ENCODE data around the gene LILRB1.

Gene LILRB1

DNA sequence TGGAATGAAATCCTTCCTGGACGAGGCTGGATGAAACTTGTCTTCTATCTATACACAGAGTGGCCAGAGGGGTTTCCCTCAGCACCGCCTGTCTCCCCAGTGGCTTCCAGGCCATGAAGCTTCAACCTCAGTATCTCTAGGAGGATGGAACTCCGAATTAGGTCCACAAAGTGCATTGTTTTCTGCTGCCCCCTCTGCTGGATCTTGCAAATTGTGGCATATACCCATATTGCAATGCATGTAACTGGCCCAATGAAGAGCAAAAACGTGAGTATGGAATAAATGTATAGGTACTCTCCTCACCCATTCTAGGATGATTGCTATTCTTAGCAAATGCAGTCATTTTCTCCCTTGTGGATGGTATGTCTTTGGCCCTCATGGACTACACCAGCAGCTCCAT is 17.8 kb downstream of the LILRB1 start:
- Histone ChIP-seq H3K27me3 (replicated peaks; ENCODE audit: control insufficient read depth, insufficient read depth, low read length) (peaks cover 5% of the 10 kb centered on the region), H3K9ac (ENCODE audit: low read length) (no peak overlapping the region), H3K36me3 (ENCODE audit: control insufficient read depth, insufficient read depth, low read length, severe bottlenecking) (no peaks in the 10 kb centered on the region), H3K4me1 (ENCODE audit: control insufficient read depth, insufficient read depth, low read length) (no peaks in the 10 kb centered on the region), H3K4me3 (ENCODE audit: low read length) (no peak overlapping the region), H3K9me3 (ENCODE audit: control insufficient read depth, low read length) (no peaks in the 10 kb centered on the region)
- no peak for DNase-seq (ENCODE audit: low read depth)

DNA sequence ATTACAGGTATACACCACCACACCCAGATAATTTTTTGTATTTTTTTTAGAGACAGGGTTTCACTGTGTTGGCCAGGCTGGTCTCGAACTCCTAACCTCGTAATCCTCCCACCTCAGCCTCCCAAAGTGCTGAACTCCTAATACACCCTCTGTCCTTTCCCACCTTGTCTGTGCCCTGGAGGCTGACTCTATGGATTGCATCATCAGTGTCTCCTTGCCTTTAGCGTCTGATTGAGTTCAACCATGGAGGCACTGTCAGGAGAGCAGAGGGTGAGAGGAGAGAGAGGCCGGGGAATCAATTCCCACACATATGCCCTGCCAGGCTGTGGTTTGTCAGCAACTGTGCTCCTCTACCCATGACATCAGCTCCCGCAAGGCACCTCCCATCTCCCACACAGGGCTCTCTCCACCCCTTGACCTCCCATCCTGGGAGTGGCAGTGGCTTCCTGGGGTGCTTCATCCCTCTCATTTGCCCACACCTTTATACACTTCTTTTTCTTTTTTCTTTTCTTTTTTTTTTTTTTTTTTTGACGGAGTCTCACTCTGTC is 19.9 kb downstream of the LILRB1 start:
- H3K4me1 ChIP-seq (ENCODE audit: control insufficient read depth, insufficient read depth, low read length), result no peaks in the 10 kb centered on the region
- H3K36me3 ChIP-seq (ENCODE audit: control insufficient read depth, insufficient read depth, low read length, severe bottlenecking), result no peaks in the 10 kb centered on the region
- H3K27me3 ChIP-seq (replicated peaks; ENCODE audit: control insufficient read depth, insufficient read depth, low read length), result peaks cover 5% of the 10 kb centered on the region
- no peak overlapping the region for H3K4me3 ChIP-seq (ENCODE audit: low read length)
- DNase-seq (ENCODE audit: low read depth), result no peak
- no peaks in the 10 kb centered on the region for H3K9me3 ChIP-seq (ENCODE audit: control insufficient read depth, low read length)
- no peak overlapping the region for H3K9ac ChIP-seq (ENCODE audit: low read length)

DNA sequence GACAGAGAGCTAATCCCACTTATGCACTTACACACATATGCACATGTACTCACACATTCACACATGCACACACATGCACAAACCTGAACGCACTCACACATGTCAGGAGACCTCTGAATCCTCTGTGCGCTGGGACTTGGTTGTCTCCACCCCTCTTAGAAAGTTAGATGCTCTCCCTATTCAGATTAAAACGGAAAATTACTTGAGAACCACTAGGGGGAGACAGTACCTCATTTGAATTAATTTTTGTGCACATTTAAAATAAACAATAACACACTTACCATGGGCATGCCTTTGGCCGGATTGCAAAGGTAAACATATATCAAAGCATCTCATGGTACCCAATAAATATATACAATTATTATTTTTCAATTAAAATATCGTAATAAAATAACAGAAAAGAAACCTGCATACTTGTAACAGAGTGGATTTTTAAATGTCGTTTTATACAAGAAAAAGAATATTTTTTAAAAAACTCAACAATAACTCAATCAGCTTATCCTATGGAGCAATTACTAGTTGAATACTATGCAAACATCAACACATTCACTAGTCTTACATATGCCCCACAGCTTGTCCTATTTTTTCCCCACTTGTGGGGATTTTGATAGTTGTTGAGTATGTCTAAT is 23.0 kb downstream of the LILRB1 start:
- peaks cover 6% of the 10 kb centered on the region for H3K27me3 ChIP-seq (replicated peaks; ENCODE audit: control insufficient read depth, insufficient read depth, low read length)
- peak; percentile 38 for DNase-seq (ENCODE audit: low read depth)
- no peak overlapping the region for H3K9ac ChIP-seq (ENCODE audit: low read length)
- no peak overlapping the region for H3K4me3 ChIP-seq (ENCODE audit: low read length)
- no peaks in the 10 kb centered on the region for H3K4me1 ChIP-seq (ENCODE audit: control insufficient read depth, insufficient read depth, low read length)
- no peaks in the 10 kb centered on the region for H3K9me3 ChIP-seq (ENCODE audit: control insufficient read depth, low read length)
- no peaks in the 10 kb centered on the region for H3K36me3 ChIP-seq (ENCODE audit: control insufficient read depth, insufficient read depth, low read length, severe bottlenecking)

DNA sequence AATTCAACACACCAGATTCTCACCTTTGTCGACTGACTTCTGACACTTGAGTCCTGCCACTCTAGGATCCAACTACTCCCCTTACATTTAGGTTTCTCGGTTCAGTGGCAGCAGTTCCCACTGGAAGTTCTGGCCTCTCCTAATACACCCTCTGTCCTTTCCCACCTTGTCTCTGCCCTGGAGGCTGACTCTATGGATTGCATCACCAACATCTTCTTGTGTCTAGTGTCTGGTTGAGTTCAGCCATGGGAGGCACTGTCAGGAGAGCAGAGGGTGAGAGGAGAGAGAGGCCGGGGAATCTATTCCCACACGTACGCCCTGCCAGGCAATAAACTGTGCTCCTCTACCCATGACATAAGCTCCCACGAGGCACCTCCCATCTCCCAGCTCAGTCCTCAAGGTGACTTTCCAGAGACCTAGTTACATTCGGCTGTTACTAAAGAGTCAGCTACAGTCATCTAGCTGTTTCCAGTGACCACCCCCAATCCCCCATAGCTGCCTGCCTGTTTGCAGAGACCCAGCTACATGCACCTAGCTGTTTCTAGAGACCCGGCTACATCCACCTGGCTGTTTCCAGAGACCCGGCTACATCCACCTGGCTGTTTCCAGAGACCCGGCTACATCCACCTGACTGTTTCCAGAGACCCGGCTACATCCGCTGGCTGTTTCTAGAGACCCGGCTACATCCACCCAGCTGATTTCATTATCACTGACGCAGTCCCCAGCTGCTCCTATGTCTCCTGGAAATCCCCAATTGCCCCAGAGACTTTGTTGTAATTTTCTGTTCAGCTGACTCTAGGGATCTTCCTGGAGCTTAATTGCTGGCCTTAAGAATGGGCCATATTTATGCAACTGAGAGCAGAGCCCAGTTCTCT is 24.4 kb downstream of the LILRB1 start:
- DNase-seq (ENCODE audit: low read depth), result no peak
- H3K36me3 ChIP-seq (ENCODE audit: control insufficient read depth, insufficient read depth, low read length, severe bottlenecking), result no peaks in the 10 kb centered on the region

DNA sequence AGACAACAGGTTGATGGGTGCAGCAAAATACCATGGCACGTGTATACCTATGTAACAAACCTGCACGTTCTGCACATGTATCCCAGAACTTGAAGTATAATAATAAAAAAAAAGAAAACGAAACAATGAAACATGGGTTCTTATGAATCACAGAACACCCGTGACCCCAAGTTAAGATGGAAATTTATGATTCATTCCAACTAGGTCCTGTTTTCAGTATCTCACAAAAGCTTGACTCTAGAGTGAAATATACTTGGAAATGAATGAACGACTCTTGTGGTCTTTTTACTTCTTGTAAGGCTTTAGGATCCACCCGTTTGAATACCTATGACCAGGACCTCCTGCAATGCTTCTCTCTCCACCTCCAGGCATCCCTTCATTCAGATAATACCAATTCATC is 29.0 kb downstream of the LILRB1 start:
- no peaks in the 10 kb centered on the region for H3K9me3 ChIP-seq (ENCODE audit: control insufficient read depth, low read length)
- H3K4me3 ChIP-seq (ENCODE audit: low read length), result no peak overlapping the region
- H3K9ac ChIP-seq (ENCODE audit: low read length), result no peak overlapping the region
- H3K36me3 ChIP-seq (ENCODE audit: control insufficient read depth, insufficient read depth, low read length, severe bottlenecking), result no peaks in the 10 kb centered on the region
- no peaks in the 10 kb centered on the region for H3K4me1 ChIP-seq (ENCODE audit: control insufficient read depth, insufficient read depth, low read length)
- DNase-seq (ENCODE audit: low read depth), result no peak
- peaks cover 2% of the 10 kb centered on the region for H3K27me3 ChIP-seq (replicated peaks; ENCODE audit: control insufficient read depth, insufficient read depth, low read length)

More for the DNA sequence above, 24.4 kb downstream of the LILRB1 start:
- peaks cover 2% of the 10 kb centered on the region for H3K27me3 ChIP-seq (replicated peaks; ENCODE audit: control insufficient read depth, insufficient read depth, low read length)
- no peak overlapping the region for H3K4me3 ChIP-seq (ENCODE audit: low read length)
- no peaks in the 10 kb centered on the region for H3K4me1 ChIP-seq (ENCODE audit: control insufficient read depth, insufficient read depth, low read length)
- H3K9me3 ChIP-seq (ENCODE audit: control insufficient read depth, low read length), result no peaks in the 10 kb centered on the region
- H3K9ac ChIP-seq (ENCODE audit: low read length), result no peak overlapping the region

DNA sequence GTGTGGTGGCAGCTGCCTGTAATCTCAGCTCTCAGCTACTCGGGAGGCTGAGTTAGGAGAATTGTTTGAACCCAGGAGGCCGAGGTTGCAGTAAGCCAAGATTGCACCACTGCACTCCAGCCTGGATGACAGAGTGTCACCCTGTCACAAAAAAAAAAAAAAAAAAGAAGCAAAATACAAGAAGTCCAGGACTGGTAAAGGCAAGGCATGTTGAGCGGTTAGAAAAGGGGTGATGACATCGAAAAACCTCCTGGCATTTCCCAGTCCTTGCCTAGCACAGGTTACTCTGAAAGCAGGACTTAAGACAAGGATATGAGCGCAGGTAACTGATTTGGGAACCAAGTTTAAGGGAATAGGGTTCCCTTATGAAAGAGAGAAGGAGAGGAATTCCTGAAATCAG is 30.0 kb downstream of the LILRB1 start:
- H3K9ac ChIP-seq (ENCODE audit: low read length), result no peak overlapping the region
- no peaks in the 10 kb centered on the region for H3K9me3 ChIP-seq (ENCODE audit: control insufficient read depth, low read length)
- no peaks in the 10 kb centered on the region for H3K4me1 ChIP-seq (ENCODE audit: control insufficient read depth, insufficient read depth, low read length)
- H3K4me3 ChIP-seq (ENCODE audit: low read length), result no peak overlapping the region
- peaks cover 2% of the 10 kb centered on the region for H3K27me3 ChIP-seq (replicated peaks; ENCODE audit: control insufficient read depth, insufficient read depth, low read length)
- no peak for DNase-seq (ENCODE audit: low read depth)
- H3K36me3 ChIP-seq (ENCODE audit: control insufficient read depth, insufficient read depth, low read length, severe bottlenecking), result no peaks in the 10 kb centered on the region

DNA sequence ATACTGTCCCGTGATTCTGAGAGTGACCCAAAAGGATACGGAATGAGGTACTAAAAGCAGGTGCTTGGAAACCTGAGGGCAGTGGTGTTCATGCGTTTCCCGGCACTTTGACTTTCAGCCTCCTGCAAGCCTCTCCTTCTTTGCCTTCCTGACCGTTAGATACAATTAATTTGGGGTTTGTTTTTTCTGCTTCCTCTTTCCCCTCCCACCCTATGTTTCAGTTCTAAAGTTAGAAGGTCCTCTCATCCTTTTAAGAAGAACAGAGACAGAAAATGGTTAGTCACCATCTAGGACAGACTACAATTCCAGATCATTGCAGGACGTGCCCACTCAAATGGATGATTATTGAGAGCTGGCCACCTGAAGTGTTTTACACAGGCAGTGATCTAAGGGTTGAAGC is 30.7 kb downstream of the LILRB1 start:
- H3K36me3 ChIP-seq (ENCODE audit: control insufficient read depth, insufficient read depth, low read length, severe bottlenecking), result no peaks in the 10 kb centered on the region
- no peaks in the 10 kb centered on the region for H3K4me1 ChIP-seq (ENCODE audit: control insufficient read depth, insufficient read depth, low read length)
- no peak overlapping the region for H3K4me3 ChIP-seq (ENCODE audit: low read length)
- H3K9ac ChIP-seq (ENCODE audit: low read length), result no peak overlapping the region
- DNase-seq (ENCODE audit: low read depth), result no peak
- peaks cover 2% of the 10 kb centered on the region for H3K27me3 ChIP-seq (replicated peaks; ENCODE audit: control insufficient read depth, insufficient read depth, low read length)
- H3K9me3 ChIP-seq (ENCODE audit: control insufficient read depth, low read length), result no peaks in the 10 kb centered on the region

DNA sequence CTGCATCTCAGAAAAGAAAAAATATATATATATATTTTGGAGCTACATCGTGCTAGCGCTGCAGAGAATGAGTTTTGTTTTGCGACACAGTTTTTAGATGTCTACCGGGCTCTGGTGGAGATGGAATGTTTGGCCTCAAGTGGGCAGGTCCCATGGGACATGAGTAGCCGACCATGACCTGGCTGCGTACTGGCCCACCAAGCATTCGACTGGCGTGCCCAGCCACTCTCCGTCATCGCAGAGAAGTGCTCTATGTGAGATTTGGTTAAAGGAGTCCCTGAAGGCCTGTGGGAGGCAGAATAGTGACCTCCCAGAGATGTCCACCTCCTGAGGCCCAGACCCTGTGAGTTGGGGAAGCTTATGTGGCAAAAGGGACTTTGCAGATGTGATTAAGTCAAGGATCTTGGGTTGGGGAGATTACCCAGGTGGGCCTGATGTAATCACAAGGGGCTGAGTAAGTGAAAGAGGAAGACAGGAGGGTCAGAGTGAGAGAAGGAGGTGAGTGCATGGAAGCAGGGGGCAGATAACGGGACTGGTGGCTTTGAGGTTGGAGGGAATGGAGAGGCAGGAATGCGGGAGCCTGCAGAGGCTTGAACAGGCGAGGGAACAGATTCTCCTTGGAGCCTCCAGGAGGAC is 31.7 kb downstream of the LILRB1 start:
- Histone ChIP-seq H3K36me3 (ENCODE audit: control insufficient read depth, insufficient read depth, low read length, severe bottlenecking) (no peaks in the 10 kb centered on the region), H3K9me3 (ENCODE audit: control insufficient read depth, low read length) (no peaks in the 10 kb centered on the region), H3K4me3 (ENCODE audit: low read length) (no peak overlapping the region), H3K27me3 (replicated peaks; ENCODE audit: control insufficient read depth, insufficient read depth, low read length) (no peaks in the 10 kb centered on the region), H3K9ac (ENCODE audit: low read length) (no peak overlapping the region), H3K4me1 (ENCODE audit: control insufficient read depth, insufficient read depth, low read length) (no peaks in the 10 kb centered on the region)
- DNase-seq (ENCODE audit: low read depth), result no peak

DNA sequence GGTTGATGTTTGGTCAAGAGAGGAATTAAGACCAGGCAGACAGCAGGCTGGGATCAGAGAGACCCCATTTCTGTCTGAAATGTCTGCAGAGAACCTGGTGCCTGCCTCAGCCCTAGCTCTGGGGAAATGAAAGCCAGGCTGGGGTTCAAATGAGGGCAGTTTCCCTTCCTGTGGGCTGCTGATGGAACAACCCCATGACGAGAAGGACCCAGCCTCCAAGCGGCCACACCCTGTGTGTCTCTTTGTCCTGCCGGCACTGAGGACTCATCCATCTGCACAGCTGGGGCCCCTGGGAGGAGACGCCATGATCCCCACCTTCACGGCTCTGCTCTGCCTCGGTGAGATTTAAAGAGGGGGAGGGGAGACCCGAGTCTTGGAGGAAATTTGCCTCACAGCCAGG is 32.4 kb downstream of the LILRB1 start, which contains the start of gene LILRB4:
TSS of gene LILRB4 (plus strand) at position 256 of the 400 bp plus-strand sequence. CDS start at position 305, 49 bp downstream.
- no peaks in the 10 kb centered on the region for H3K4me1 ChIP-seq (ENCODE audit: control insufficient read depth, insufficient read depth, low read length)
- no peaks in the 10 kb centered on the region for H3K9me3 ChIP-seq (ENCODE audit: control insufficient read depth, low read length)
- no peaks in the 10 kb centered on the region for H3K36me3 ChIP-seq (ENCODE audit: control insufficient read depth, insufficient read depth, low read length, severe bottlenecking)
- no peaks in the 10 kb centered on the region for H3K27me3 ChIP-seq (replicated peaks; ENCODE audit: control insufficient read depth, insufficient read depth, low read length)
- H3K4me3 ChIP-seq (ENCODE audit: low read length), result no peak within 1 kb of the TSS
- H3K9ac ChIP-seq (ENCODE audit: low read length), result no peak within 1 kb of the TSS
- no peak for DNase-seq (ENCODE audit: low read depth)

DNA sequence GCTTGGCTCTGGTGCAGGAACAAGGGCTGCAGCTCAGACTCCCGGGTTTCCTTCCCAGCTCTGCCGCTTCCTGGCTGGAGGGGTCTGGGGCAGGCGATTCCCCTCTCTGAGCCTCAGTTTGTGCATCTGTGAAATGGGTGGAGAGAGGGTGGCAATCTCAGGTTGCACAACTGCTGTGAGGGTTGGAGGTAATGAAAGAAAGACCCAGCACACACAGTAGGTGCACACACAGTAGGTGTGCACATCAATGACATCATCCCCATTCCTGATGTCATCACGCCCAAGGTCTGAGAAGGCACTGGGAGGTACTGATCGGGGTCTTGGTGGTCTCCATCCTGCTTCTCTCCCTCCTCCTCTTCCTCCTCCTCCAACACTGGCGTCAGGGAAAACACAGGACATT is 35.2 kb downstream of the LILRB1 start:
- H3K9me3 ChIP-seq (ENCODE audit: control insufficient read depth, low read length), result no peaks in the 10 kb centered on the region
- no peaks in the 10 kb centered on the region for H3K4me1 ChIP-seq (ENCODE audit: control insufficient read depth, insufficient read depth, low read length)
- DNase-seq (ENCODE audit: low read depth), result no peak
- no peaks in the 10 kb centered on the region for H3K36me3 ChIP-seq (ENCODE audit: control insufficient read depth, insufficient read depth, low read length, severe bottlenecking)
- H3K9ac ChIP-seq (ENCODE audit: low read length), result no peak overlapping the region
- peaks cover 4% of the 10 kb centered on the region for H3K27me3 ChIP-seq (replicated peaks; ENCODE audit: control insufficient read depth, insufficient read depth, low read length)
- no peak overlapping the region for H3K4me3 ChIP-seq (ENCODE audit: low read length)

DNA sequence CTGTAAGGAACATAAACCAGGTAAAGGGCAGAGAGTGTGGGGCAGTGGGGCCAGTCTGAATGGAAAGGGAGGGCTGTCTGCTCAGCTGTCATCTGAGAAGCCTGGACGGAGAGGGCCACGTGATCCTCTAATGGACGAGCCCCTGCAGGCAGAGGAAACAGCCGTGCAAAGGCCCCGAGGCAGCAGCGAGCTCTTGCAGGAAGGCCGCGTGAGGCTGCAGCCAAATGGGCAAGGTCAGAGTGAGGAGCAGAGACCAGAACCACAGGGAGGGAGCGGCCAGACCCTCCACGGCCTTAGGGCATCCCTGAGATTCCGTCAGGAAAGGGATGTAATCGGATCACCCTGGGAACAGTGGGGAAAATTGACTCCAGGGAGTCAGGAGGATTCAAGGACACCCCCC is 36.9 kb downstream of the LILRB1 start:
- no peak overlapping the region for H3K4me3 ChIP-seq (ENCODE audit: low read length)
- H3K27me3 ChIP-seq (replicated peaks; ENCODE audit: control insufficient read depth, insufficient read depth, low read length), result peaks cover 12% of the 10 kb centered on the region
- H3K4me1 ChIP-seq (ENCODE audit: control insufficient read depth, insufficient read depth, low read length), result no peaks in the 10 kb centered on the region
- H3K9me3 ChIP-seq (ENCODE audit: control insufficient read depth, low read length), result no peaks in the 10 kb centered on the region
- no peak overlapping the region for H3K9ac ChIP-seq (ENCODE audit: low read length)
- no peaks in the 10 kb centered on the region for H3K36me3 ChIP-seq (ENCODE audit: control insufficient read depth, insufficient read depth, low read length, severe bottlenecking)
- DNase-seq (ENCODE audit: low read depth), result no peak

Measured in adipocyte (in vitro differentiated cells).